DMS153 treated with DMSO at 0.1 percent for 48 hours (cell line): ENCODE results near the gene KCNK18.

Experiments
- DNase-seq: peaks from one replicate; lab custom pipeline; 2025; ENCODE audit not compliant: unreplicated experiment; lab: John Stamatoyannopoulos, UW

The KCNK18 gene

DNA sequence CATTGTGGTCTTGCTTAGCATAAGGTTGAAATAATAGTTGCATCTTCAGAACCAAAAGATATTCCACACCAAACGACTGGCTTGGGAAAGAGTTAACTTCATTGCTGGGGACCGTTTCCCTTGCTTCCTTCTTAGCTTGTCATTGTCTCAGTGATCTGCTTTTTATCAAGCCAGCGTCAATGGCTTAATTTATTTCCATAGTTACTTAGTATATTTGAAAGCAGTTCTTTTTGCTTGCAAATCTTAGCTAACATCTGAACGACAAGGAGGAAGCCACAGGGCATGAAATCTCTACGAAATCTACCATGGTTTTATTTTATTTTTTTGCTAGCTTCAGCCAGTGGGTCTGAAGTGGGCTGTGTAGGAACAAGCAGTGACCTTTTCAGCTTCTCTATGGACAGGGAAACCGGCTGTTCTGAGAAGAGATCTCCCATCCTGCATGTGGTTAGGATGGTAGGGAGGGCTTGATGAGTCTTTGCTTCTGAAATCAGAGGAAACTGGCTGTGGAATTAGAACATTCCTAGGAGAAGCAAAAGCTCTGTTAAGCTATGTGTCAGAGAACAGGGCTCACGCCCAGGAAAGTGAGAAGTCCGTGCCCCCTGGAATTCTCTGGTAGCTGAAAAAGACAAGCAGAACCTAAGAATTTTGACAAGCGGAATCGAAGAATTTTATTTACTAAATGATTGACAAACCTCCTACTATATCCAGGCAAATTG is 51.6 kb downstream of the KCNK18 start:
- DNase-seq, result no peak

DNA sequence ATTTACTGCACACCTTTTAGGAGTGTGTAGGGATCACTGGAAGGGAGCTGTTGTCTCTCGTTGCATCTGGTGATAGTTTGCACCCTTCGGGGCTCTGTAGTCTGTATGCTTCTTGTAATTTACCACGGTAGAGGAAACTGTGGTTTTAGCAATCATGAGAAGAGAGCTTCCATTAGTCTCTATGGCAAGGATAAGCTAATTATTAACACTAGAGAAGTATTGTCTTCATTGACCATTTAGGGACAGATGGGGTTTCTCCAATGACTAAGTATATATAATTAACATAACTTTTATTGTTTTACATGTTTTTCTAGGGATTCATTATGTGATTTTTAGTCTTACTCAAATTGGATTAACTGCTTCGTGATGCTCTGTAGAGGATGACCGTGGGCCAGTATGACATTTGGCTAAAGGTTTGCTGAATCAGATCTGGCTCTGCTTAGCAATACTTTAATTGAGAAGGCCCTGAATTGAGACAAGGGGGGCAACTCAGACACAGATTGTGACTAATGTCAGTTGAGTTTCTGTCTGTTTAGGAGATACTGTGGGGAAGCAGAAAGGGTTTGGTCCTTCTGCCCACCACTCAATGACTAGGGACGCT is 52.3 kb downstream of the KCNK18 start:
- no peak for DNase-seq

DNA sequence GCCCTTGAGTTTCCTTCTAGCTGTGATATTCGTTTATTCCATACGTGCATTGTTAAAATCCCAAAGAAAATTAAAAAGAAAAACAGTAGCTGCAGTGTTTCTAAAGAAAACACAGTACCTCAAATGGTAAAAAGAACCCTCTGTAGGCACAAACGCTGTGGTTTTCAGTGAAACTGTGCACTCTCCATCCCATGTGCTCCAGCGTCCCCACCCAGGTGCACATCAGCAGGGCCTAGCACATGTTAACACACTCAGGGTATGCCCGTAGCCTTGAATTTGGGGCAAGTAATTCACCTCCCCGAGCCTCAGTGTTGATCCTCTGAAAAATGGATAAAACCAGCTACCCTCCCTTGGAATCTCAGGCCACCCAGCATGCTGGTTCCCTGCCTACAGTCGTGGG is 53.1 kb downstream of the KCNK18 start:
- DNase-seq, result no peak

DNA sequence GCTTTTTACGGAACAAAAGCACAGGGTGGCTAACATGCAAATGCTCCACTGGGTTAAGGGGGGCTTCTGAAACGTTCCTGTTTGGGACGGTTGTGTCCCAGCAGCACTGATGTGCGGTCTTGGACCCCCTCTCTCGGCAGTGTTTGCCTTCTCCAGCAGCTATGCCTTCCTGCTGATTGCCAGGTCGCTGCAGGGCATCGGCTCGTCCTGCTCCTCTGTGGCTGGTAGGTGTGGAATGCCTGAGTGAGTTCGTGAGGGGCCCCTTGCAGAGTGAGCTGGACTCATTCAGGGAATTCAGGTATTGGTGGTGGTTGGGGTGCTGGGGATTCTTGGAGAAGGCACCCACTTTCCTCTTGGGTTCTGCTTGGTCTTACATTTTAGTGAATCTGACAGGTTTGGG is 56.6 kb downstream of the KCNK18 start:
- DNase-seq, result no peak

DNA sequence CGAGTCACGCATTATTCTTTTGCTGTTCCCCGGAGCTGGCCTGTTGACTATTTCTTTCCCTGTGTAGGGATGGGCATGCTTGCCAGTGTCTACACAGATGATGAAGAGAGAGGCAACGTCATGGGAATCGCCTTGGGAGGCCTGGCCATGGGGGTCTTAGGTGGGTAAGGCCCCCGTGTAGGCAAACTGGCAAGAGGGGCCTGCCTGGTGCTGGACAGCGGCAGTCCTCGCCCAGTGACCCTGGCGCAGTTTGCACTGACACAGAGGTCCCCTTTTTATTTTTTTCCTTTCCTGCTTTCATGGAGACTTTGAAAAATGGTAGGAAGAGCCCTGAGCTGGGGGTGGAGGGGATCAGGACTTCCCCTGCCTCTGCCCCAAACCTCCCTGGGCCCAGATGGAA is 57.0 kb downstream of the KCNK18 start:
- DNase-seq, result no peak

DNA sequence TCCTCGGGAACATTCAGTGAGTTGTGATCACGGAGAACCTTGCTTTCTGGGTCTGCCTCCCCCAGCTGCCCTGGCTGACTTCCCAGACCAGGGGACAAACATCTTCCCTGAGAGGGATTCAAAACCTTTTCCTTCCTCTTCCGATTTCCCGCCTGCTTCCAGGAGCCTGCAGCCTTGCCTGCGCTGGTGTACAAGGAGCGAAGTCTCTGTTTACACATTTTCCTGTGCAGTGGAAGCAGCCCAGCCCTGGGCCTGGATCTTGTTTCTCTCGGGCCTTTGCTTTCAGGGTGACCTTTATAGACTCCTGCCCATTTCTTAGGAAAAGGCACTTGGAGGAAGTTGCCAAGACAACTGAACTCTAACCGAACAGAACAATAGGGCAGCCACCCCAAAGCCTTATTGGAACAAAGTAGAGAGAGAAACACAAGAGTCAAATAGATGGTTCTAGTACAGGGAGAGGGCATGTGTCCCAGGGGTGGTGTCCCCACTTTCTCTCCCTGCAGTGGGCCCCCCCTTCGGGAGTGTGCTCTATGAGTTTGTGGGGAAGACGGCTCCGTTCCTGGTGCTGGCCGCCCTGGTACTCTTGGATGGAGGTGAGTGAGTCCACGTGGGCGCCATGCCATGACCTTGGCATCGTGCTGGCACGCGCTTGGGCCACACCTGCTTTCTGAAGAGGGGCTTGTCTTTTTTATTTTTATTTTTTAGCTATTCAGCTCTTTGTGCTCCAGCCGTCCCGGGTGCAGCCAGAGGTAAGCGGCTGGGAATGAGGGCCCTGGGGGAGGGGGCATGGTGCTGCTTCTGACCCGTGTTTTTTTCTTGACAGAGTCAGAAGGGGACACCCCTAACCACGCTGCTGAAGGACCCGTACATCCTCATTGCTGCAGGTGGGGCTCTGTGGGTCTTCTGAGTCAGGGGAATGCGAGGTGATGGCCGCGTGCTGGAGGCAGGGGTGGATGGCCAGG is 57.8 kb downstream of the KCNK18 start:
- DNase-seq, result no peak

DNA sequence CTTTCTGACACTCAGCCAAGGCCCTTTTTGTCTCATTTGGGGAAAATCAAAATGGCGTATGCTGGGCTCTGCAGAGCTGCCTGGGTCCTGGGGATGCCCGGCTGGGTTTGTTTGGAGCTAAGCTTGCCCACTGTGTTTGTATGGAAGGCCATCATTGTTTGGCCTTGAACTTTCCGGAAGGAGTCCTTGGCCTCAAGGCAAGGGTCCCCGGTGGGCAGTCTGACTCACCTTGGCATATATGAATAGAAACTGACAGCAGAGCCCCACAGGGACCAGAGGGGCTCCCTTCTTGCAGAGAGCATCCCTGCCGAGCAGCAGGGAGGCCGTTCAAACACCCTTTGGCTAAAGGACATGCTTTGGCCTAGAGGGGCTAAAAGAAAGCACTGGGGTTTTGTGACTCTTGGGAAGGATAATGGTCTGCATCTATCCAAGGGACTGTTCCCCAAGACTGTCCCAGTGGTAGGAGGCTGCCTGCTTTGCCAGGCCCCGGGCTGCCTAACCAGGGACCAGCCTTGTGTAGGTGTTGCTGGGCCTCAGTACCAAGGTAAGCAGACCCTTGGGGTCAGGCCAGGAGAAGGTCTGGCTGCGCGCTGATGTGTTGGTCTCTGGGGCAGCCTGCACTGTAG is 58.7 kb downstream of the KCNK18 start:
- no peak for DNase-seq

DNA sequence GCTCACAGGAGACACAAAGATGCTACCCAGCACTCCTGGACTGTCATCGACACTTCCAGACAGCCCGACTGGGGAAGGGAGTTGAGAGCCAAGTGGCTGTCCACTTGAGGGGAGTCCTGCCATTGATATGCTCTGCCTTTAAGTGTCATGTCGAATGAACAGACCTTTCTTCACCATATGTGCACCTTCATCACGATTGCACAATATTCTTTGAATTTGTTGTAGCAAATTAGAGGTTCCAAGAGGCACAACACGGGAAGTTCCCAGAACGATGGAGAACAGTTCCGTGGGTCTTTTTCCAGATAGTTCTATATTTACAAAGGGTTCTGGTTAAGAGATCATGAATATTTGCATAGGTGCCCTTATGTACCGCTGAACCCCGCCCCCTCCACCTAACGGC is 59.6 kb downstream of the KCNK18 start:
- DNase-seq, result no peak

DNA sequence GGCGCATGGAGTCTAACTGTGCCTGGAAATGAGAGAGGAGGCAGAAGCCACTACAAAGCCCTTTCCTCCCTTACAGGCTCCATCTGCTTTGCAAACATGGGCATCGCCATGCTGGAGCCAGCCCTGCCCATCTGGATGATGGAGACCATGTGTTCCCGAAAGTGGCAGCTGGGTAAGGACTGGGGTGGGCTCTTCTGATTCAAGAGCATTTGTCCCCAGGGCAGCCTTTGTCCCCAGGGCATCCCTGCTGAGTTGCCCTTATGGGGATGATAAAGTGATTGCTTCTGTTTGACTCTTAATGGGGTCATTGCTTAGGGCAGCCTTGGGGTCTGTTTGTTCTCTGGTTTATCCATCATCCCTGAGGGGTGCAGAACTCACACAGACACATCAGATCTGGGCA is 60.4 kb downstream of the KCNK18 start:
- no peak for DNase-seq

DNA sequence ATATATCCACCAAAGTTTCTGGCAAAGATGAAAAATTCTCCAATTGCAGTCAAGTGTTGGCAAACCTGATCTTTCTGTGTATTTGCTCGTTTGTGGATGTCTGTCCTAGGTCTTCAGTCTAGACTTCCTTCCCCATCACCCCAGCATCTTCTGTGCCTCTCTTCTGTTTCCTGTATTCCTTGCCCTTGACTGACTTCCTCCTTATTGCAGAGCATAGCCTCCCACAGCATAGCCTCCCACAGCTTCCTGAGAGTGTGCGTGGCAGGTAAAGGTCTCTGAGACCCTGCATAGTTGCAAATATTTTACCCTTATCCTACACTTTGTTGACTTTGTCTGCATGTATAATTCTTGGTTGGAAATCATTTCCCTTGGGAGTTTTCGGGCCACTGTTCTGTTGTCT is 62.0 kb downstream of the KCNK18 start:
- no peak for DNase-seq
